ENCODE results near the gene CIDEB. TPM values are rescaled to one million over a fixed set of nuclear protein-coding genes. Genes with fewer than 3 reads are reported as not detected.

Gene CIDEB
- polyA plus RNA-seq, 1 donor from 2014 or later, result not detected

DNA sequence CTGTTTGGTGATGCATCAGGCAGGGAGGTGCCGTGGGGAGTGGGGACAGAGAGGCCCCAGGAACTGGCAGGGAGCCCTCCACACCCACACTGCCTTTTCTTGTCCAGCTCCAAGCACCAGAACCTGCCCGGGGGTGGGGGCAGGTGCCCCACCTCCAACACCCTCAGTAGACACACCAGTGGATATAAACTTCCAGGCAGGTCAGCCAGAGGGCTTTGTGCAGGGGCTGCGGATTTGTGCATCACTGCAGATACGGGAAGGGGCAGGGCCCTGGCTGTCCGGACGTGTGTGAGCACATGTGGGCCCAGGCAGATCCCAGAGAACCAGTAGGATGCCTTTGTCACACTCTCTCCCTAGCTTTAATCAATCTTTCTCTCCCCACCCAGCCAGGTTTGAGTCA is 43.5 kb downstream of the CIDEB start:
- no peak for TF ChIP-seq EZH2 (IDR thresholded peaks at IDR 0.05; ENCODE audit: borderline replicate concordance, insufficient read depth, low read length, poor library complexity, severe bottlenecking)
- TF ChIP-seq SMC3 (conservative IDR thresholded peaks at IDR 0.05; ENCODE audit: poor library complexity), result no peak
- TF ChIP-seq MXI1 (conservative IDR thresholded peaks at IDR 0.05; ENCODE audit: poor library complexity, severe bottlenecking), result no peak
- TF ChIP-seq TAF1 (IDR thresholded peaks at IDR 0.05; ENCODE audit: low read depth), result no peak
- no peak for TF ChIP-seq POLR2AphosphoS5 (IDR thresholded peaks at IDR 0.05)
- Histone ChIP-seq H3K27me3 (ENCODE audit: insufficient read depth, low read depth, low read length) (no peaks in the 10 kb centered on the region), H3F3A (ENCODE audit: insufficient read depth, low read length, poor library complexity, severe bottlenecking) (no peaks in the 10 kb centered on the region), H3K4me3 (ENCODE audit: low read length) (no peak overlapping the region), H3K79me2 (replicated peaks; ENCODE audit: insufficient read depth, low read length) (no peaks in the 10 kb centered on the region), H3K27ac (ENCODE audit: low read length) (no peak overlapping the region), H4K20me1 (ENCODE audit: insufficient read depth) (no peaks in the 10 kb centered on the region), H2AFZ (ENCODE audit: low read depth, low read length) (no peak overlapping the region), H3K9me2 (ENCODE audit: insufficient read depth, low read length) (no peaks in the 10 kb centered on the region), H3K9ac (ENCODE audit: low read length) (no peak overlapping the region), H3K36me3 (ENCODE audit: insufficient read depth, low read length) (no peaks in the 10 kb centered on the region), H3K9me3 (ENCODE audit: low read length) (no peaks in the 10 kb centered on the region), H3K4me2 (ENCODE audit: low read length) (no peak overlapping the region)

DNA sequence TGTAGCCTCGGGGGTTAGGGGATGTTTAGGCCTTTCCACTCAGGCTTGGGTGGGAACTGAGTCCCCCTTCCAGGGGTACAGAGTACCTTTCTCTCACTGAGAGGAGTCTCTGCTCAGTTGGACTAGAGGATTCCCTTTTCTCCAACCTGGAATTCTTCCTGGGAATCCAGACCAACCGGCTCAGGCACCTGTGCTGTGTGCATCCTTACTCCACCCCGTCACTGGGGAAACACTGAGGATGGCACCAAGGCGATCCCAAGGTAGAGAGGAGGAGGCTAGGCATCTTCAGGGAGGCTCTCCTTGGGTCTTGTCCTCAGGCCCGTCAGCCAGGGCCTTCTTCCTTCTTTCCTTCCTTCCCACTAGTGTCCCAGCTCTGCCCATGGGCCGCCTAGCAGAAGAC is 43.9 kb downstream of the CIDEB start:
- Histone ChIP-seq H3K9ac (ENCODE audit: low read length) (no peak overlapping the region), H3K9me2 (ENCODE audit: insufficient read depth, low read length) (no peaks in the 10 kb centered on the region), H3K4me3 (ENCODE audit: low read length) (no peak overlapping the region), H3K4me2 (ENCODE audit: low read length) (no peak overlapping the region), H3F3A (ENCODE audit: insufficient read depth, low read length, poor library complexity, severe bottlenecking) (no peaks in the 10 kb centered on the region), H4K20me1 (ENCODE audit: insufficient read depth) (no peaks in the 10 kb centered on the region), H3K79me2 (replicated peaks; ENCODE audit: insufficient read depth, low read length) (no peaks in the 10 kb centered on the region), H3K27ac (ENCODE audit: low read length) (no peak overlapping the region), H3K9me3 (ENCODE audit: low read length) (no peaks in the 10 kb centered on the region), H3K36me3 (ENCODE audit: insufficient read depth, low read length) (no peaks in the 10 kb centered on the region), H3K27me3 (ENCODE audit: insufficient read depth, low read depth, low read length) (no peaks in the 10 kb centered on the region), H2AFZ (ENCODE audit: low read depth, low read length) (no peak overlapping the region)
- no peak for TF ChIP-seq SMC3 (conservative IDR thresholded peaks at IDR 0.05; ENCODE audit: poor library complexity)
- no peak for TF ChIP-seq POLR2AphosphoS5 (IDR thresholded peaks at IDR 0.05)
- TF ChIP-seq TAF1 (IDR thresholded peaks at IDR 0.05; ENCODE audit: low read depth), result no peak
- no peak for TF ChIP-seq CTCF (IDR thresholded peaks at IDR 0.05; ENCODE audit: poor library complexity, severe bottlenecking)
- TF ChIP-seq, protein P1, sequence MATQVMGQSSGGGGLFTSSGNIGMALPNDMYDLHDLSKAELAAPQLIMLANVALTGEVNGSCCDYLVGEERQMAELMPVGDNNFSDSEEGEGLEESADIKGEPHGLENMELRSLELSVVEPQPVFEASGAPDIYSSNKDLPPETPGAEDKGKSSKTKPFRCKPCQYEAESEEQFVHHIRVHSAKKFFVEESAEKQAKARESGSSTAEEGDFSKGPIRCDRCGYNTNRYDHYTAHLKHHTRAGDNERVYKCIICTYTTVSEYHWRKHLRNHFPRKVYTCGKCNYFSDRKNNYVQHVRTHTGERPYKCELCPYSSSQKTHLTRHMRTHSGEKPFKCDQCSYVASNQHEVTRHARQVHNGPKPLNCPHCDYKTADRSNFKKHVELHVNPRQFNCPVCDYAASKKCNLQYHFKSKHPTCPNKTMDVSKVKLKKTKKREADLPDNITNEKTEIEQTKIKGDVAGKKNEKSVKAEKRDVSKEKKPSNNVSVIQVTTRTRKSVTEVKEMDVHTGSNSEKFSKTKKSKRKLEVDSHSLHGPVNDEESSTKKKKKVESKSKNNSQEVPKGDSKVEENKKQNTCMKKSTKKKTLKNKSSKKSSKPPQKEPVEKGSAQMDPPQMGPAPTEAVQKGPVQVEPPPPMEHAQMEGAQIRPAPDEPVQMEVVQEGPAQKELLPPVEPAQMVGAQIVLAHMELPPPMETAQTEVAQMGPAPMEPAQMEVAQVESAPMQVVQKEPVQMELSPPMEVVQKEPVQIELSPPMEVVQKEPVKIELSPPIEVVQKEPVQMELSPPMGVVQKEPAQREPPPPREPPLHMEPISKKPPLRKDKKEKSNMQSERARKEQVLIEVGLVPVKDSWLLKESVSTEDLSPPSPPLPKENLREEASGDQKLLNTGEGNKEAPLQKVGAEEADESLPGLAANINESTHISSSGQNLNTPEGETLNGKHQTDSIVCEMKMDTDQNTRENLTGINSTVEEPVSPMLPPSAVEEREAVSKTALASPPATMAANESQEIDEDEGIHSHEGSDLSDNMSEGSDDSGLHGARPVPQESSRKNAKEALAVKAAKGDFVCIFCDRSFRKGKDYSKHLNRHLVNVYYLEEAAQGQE (IDR thresholded peaks at IDR 0.05; ENCODE audit: borderline replicate concordance), result no peak
- TF ChIP-seq MXI1 (conservative IDR thresholded peaks at IDR 0.05; ENCODE audit: poor library complexity, severe bottlenecking), result no peak
- no peak for TF ChIP-seq EP300 (conservative IDR thresholded peaks at IDR 0.05; ENCODE audit: poor library complexity, severe bottlenecking)
- TF ChIP-seq EZH2 (IDR thresholded peaks at IDR 0.05; ENCODE audit: borderline replicate concordance, insufficient read depth, low read length, poor library complexity, severe bottlenecking), result no peak
- no peak for TF ChIP-seq RAD21 (conservative IDR thresholded peaks at IDR 0.05)

Measured in neural cell (in vitro differentiated cells).